Cardiac fibroblast (primary cell): ENCODE measurements around the gene CAVIN1.
A peak's percentile ranks its signal among the peaks of the same experiment; 100 is the strongest.

ENCODE experiments used
- DNase-seq, 2 donors: peaks; one replicate each; pipeline versions ENCODE4 v3.0.0 to v3.0.0-alpha.2; 2010; ENCODE audit warnings: low read depth in 2 of 2
- H3K4me3 ChIP-seq, 2 donors: replicated peaks in 1 of 2; 1 replicate in 1 of 2; 2 replicates in 1 of 2; pipeline ENCODE4 v1.5.1; 2011; ENCODE audit warnings: low read depth in 2 of 2, low read length in 2 of 2, mild to moderate bottlenecking in 2 of 2, moderate library complexity in 1 of 2
- TF ChIP-seq, protein P1 (sequence below): IDR thresholded peaks from one replicate; pipeline ENCODE4 v1.5.1; 2011; ENCODE audit warnings: low read depth, mild to moderate bottlenecking, low read length, inconsistent platforms

The CAVIN1 gene

DNA sequence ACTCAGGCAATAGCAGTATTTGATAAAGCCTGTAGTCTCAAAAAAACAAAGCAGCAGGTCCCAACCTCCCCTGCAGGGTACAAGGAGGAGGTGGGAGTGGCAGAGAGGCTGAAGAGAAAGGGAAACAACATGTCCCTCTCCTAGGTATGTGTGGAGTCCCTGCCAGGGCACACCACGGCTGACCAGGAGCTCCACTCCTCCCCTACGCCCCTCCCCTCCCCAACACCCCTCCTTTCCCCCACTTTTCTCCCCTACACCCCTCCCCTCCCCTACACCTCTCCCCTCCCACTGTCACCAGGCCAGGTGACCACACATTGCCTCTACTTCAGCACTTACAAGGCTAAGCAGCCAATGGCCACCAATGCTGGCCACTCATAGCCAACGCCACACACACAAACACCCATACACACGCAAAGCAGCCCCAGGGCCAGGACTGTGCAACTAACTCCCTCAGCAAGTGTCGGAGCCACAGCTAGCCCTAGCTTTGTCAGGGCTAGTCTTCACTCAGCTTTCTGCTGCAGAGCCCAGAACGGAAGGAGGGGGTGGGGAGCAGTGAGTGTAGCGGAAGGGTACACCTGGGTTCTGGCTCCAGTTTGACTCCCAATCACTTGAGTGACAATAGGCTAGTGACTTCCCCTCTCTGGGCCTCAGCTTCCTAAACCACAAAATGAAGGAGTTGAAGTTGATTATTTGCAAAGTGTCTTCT, 8.2 kb downstream of the CAVIN1 start:
- DNase-seq, result no peak
- no peak overlapping the region for H3K4me3 ChIP-seq
- TF ChIP-seq, protein P1, sequence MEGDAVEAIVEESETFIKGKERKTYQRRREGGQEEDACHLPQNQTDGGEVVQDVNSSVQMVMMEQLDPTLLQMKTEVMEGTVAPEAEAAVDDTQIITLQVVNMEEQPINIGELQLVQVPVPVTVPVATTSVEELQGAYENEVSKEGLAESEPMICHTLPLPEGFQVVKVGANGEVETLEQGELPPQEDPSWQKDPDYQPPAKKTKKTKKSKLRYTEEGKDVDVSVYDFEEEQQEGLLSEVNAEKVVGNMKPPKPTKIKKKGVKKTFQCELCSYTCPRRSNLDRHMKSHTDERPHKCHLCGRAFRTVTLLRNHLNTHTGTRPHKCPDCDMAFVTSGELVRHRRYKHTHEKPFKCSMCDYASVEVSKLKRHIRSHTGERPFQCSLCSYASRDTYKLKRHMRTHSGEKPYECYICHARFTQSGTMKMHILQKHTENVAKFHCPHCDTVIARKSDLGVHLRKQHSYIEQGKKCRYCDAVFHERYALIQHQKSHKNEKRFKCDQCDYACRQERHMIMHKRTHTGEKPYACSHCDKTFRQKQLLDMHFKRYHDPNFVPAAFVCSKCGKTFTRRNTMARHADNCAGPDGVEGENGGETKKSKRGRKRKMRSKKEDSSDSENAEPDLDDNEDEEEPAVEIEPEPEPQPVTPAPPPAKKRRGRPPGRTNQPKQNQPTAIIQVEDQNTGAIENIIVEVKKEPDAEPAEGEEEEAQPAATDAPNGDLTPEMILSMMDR, result no peak

DNA sequence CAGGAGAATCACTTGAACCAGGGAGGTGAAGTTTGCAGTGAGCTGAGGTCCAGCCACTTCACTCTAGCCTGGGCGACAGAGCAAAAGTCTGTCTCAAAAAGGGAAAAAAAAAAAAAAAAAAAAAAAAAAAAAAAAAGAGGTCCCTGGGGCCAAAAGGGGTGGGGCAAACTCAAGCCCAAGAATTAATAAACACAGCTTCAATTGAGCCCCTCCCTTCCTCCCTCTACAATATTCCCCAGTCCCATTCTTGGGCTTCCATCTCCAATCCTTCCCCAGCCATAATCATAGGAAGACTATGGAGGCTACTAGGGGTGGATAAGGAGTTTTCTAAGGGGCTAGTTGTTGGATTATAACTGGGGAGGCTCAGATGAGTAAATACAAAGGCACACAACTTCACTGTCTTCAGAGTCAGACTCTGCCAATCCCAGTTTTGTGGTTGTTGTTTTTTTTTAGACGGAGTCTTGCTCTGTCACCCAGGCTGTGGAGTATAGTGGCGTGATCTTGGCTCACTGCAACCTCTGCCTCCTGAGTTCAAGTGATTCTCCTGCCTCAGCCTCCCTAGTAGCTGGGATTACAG, 9.5 kb downstream of the CAVIN1 start:
- TF ChIP-seq, protein P1, result no peak
- peak; percentile 33 to 63 for DNase-seq
- no peak overlapping the region for H3K4me3 ChIP-seq

DNA sequence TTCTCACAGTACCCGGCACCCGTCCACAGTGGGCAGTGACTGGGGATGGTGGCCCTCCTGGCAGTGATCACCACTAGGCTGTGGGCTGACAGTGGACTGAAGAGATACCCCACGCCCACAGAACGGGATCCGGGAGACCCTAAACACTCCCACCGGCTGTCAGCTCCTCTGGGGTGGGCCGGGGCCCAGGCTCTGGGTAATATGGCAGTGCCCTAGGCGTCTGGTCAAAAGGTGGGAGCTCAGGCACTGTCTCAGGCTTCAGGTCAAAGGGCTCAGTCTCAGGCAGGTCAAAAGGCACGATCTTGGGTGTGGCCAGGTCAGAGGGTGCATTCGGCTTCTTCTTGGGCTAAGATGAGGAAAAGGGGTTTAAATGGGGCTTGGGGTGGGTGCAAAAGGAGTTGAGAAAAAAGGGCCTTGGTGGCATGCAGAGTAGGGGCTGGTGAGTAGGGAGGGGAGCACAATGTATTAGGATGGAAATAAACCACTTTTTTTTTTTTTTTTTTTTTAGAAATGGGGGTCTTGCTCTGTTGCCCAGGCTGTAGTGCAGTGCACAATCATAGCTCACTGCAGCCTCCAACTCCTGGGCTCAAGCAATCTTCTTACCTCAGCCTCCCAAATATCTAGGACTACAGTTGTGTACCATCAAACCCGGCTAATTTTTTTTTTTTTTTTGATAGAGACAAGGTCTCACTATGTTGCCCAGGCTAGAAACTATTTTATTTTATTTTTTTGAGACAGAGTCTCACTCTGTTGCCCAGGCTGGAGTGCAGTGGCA, 11.0 kb downstream of the CAVIN1 start:
- TF ChIP-seq, protein P1, result no peak
- no peak overlapping the region for H3K4me3 ChIP-seq
- no peak for DNase-seq

DNA sequence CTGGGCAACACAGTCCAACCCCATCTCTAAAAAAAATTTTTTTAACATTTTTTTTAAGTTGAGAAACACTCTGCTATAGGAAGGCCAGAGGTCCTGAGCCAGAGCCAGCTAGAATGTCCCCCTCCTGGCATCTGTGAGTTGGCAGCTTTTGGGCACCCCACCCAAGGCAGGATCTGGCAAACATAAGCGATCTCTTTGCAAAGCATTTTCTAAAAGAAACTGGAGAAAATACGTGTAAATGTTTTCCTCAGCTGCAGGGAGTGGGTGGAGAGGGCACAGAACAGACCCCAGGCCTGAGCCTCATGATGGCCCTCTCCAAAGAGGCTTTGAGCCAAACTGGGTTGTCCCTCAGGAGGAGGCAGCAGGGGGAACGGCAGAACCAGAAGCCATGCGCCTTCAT, 11.7 kb downstream of the CAVIN1 start:
- DNase-seq, result peak in 1 of 2 donors; percentile 49
- TF ChIP-seq, protein P1, result no peak
- no peak overlapping the region for H3K4me3 ChIP-seq

DNA sequence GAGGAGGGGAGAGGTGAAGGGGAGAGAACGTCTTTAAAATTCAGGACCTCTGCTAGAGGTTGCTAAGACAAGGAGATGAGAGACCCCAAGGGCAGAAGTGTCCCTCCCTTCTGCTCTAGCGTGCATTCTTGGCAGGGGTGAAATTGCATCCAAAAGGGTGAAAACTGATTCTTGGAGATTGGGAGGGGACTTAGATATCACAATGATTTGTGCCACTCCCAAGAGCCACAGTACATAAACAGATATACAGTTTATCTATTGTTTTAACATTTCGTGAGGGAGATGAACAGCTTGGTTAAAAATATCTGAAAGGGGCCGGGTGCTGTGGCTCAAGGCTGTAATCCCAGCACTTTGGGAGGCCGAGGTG, 12.8 kb downstream of the CAVIN1 start:
- TF ChIP-seq, protein P1, result no peak
- DNase-seq, result no peak
- no peak overlapping the region for H3K4me3 ChIP-seq

DNA sequence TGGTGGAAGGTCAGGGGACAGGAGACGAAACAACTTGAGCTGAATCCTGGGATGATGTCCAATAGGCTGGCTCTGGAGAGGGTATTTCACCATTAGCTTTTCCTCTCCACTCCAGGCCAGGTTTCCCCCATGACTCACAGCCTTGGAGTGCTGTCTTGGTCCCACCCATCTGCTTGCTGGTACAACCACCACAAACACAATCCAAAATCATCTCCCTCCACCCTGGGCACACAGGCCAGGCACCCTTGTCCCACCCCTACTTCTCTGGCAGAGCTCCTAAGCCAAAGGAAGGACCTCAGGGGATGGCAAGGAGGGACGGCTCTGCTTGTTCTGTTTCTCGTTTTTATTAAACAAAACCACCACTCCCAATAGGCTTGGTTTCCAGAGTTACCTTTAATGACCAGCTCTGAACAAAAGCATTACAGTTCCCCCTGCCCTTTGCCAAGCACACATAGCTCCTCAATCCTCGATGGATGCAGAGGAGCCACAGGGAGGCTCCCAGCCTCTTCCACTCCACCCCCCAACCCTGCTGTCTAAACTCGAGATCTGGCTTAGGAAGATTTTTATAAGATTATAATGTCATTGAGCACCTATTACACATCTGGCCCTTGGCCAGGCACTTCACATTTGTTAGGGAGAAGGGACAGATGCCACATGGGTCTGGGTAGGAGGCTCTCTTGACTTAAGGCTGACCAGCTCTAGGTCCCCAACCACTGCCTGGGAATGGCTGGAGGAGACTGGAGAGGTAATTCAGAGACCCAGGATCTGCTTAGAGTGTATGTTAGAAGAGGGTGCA, 13.3 kb downstream of the CAVIN1 start:
- TF ChIP-seq, protein P1, result no peak
- H3K4me3 ChIP-seq, result no peak overlapping the region
- peak; percentile 95 for DNase-seq
